Ishikawa (cell line): ENCODE data around the gene DSCAML1.

Experiments used
- CEBPB ChIP-seq: IDR thresholded peaks from 2 replicates; pipeline ENCODE4 v1.6.1; 2012
- EP300 ChIP-seq: IDR thresholded peaks from 2 replicates; pipeline ENCODE4 v1.6.1; 2012; ENCODE audit warnings: borderline replicate concordance
- NFIC ChIP-seq: IDR thresholded peaks from 2 replicates; pipeline ENCODE4 v1.6.1; 2012
- REST ChIP-seq: IDR thresholded peaks from 2 replicates; pipeline ENCODE4 v1.6.1; 2012; ENCODE audit warnings: low read depth, mild to moderate bottlenecking
- TAF1 ChIP-seq: IDR thresholded peaks from 2 replicates; pipeline ENCODE4 v1.6.1; 2012; ENCODE audit warnings: low read depth, mild to moderate bottlenecking
- TCF12 ChIP-seq: IDR thresholded peaks from 2 replicates; pipeline ENCODE4 v1.6.1; 2012; ENCODE audit warnings: low read depth
- TEAD4 ChIP-seq: IDR thresholded peaks from 2 replicates; pipeline ENCODE4 v1.6.1; 2012
- ZBTB7A ChIP-seq: IDR thresholded peaks from 2 replicates; pipeline ENCODE4 v1.6.1; 2012; ENCODE audit warnings: low read depth
- TF ChIP-seq, protein P1 (sequence below): IDR thresholded peaks from 2 replicates; pipeline ENCODE4 v1.6.1; 2012

DNA sequence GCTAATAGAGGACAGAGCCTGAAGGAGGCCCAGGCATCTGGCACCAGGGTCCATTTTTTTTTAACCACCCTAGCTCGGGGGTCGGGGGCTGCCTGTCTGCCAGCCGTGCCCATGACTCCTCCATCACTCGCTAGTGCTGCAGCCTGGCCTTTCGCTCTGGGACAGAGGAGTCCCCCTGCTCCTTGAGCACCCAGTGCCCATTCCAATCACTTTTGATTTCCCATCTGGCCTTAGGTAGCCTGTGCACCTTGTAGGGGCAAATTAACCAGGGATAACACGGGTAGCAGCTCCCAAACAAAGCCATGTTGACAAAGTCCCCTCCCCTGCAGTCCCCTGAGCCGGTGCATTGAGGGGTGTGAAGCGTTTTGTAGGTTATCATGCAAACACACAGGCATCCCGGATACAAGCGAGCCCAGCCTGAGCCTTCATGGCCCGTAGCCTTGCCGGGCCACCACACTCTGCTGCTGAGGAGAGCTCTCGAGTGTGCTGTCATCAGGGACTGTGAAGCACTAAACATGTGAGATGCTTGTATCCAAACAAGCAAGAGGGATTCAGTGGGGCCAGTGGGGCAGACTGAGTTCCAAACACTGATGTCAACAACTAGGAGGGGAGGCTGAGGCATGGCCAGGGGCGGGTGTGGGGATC is 208.7 kb downstream of the DSCAML1 start:
- no peak for TF ChIP-seq TAF1
- no peak for TF ChIP-seq EP300
- TF ChIP-seq, protein P1, sequence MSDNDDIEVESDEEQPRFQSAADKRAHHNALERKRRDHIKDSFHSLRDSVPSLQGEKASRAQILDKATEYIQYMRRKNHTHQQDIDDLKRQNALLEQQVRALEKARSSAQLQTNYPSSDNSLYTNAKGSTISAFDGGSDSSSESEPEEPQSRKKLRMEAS = no peak
- TF ChIP-seq CEBPB = no peak
- TF ChIP-seq TEAD4 = no peak
- no peak for TF ChIP-seq REST
- TF ChIP-seq ZBTB7A = no peak
- no peak for TF ChIP-seq NFIC
- no peak for TF ChIP-seq TCF12
